T-cell (primary cell): ENCODE results near the gene PROSER1. TPM values are rescaled to one million over a fixed set of nuclear protein-coding genes. Genes with fewer than 3 reads are reported as not detected.
"Not testable (repeated sequence)": the region's sequence is repeated elsewhere in the genome, so short reads cannot be mapped to it uniquely, and the experiment has no call there.

Experiments
- ATAC-seq, 4 experiments: fragments of 200-7000 bp in 3 of 4; fragments of 150-1000 bp in 1 of 4; cut with Tn5 transposase; replicated peaks in 1 of 4; 1 replicate in 3 of 4; 2 replicates in 1 of 4; pipeline ENCODE4 v1.10.0; 2021; ENCODE audit warnings: moderate library complexity in 3 of 4, mild to moderate bottlenecking in 2 of 4, moderate number of reproducible peaks in 1 of 4
- CTCF ChIA-PET, 2 donors: fragments of 300-600 bp; sonication (Branson Sonifier 250); formaldehyde crosslinking; loops; one replicate each; lab custom pipeline; 2022; ENCODE audit warnings: antibody characterized with exemption in 2 of 2; lab: Charles Lee
- POLR2A ChIA-PET, 2 donors: fragments of 300-600 bp; sonication (Branson Sonifier 250); formaldehyde crosslinking; loops; one replicate each; lab custom pipeline; 2022; ENCODE audit warnings: antibody characterized with exemption in 2 of 2; lab: Charles Lee
- DNase-seq, 35 experiments: peaks; one replicate each; pipeline versions ENCODE4 v3.0.0 to v3.0.0-alpha.2; 2013 to 2023
- H3K27ac ChIP-seq: one replicate; pipeline ENCODE4 v1.5.1; 2013; ENCODE audit warnings: low read length
- H3K27me3 ChIP-seq, 2 experiments: replicated peaks in 1 of 2; 1 replicate in 1 of 2; 2 replicates in 1 of 2; pipeline versions ENCODE4 v1.6.1 to v1.7.0; 2013; ENCODE audit warnings: low read length in 1 of 2, mixed read lengths in 1 of 2; ENCODE audit not compliant: control insufficient read depth in 2 of 2, insufficient read depth in 2 of 2; ENCODE audit errors: extremely low read depth in 1 of 2
- H3K36me3 ChIP-seq, 2 donors: 1 replicate in 1 of 2; 2 replicates in 1 of 2; pipeline versions ENCODE4 v1.6.1 to v1.7.0; 2013; ENCODE audit warnings: low read length in 1 of 2; ENCODE audit not compliant: control insufficient read depth in 2 of 2, insufficient read depth in 1 of 2; ENCODE audit errors: extremely low read depth in 1 of 2
- H3K4me1 ChIP-seq, 2 experiments: 1 replicate in 1 of 2; 2 replicates in 1 of 2; pipeline versions ENCODE4 v1.6.1 to v1.7.0; 2013; ENCODE audit warnings: low read length in 2 of 2, mixed read lengths in 1 of 2; ENCODE audit not compliant: insufficient read depth in 2 of 2, control insufficient read depth in 1 of 2; ENCODE audit errors: extremely low read depth in 1 of 2
- H3K4me3 ChIP-seq, 2 donors: 1 replicate in 1 of 2; 2 replicates in 1 of 2; pipeline versions ENCODE4 v1.5.1 to v1.7.0; 2013; ENCODE audit warnings: mild to moderate bottlenecking in 2 of 2, low read length in 1 of 2, moderate library complexity in 1 of 2; ENCODE audit not compliant: control insufficient read depth in 1 of 2; ENCODE audit errors: extremely low read depth in 1 of 2
- H3K9me3 ChIP-seq: 2 replicates; pipeline ENCODE4 v1.7.0; 2013
- H3K27ac Mint-ChIP-seq, 2 donors: one replicate each; pipeline ENCODE4 v1.8.0; 2020 to 2021; ENCODE audit warnings: mild to moderate bottlenecking in 2 of 2, mixed read lengths in 2 of 2
- H3K27me3 Mint-ChIP-seq, 2 donors: one replicate each; pipeline ENCODE4 v1.8.0; 2021 to 2022; ENCODE audit warnings: mixed read lengths in 2 of 2
- H3K36me3 Mint-ChIP-seq: one replicate; pipeline ENCODE4 v1.8.0; 2021; ENCODE audit warnings: mixed read lengths
- H3K4me1 Mint-ChIP-seq, 3 donors: one replicate each; pipeline ENCODE4 v1.8.0; 2020 to 2022; ENCODE audit warnings: mixed read lengths in 3 of 3, mild to moderate bottlenecking in 1 of 3
- H3K4me3 Mint-ChIP-seq, 3 donors: one replicate each; pipeline ENCODE4 v1.8.0; 2020 to 2022; ENCODE audit warnings: mild to moderate bottlenecking in 3 of 3, mixed read lengths in 3 of 3, moderate library complexity in 3 of 3
- H3K9me3 Mint-ChIP-seq, 3 donors: one replicate each; pipeline ENCODE4 v1.8.0; 2020 to 2022; ENCODE audit warnings: mixed read lengths in 3 of 3
- WGBS: methylation state at CpG from one replicate; pipeline ENCODE4 v1.1.5; 2013; ENCODE audit warnings: missing lambda C conversion rate; ENCODE audit not compliant: insufficient coverage; 5-methylcytosine and 5-hydroxymethylcytosine counted together
- total RNA-seq, 35 experiments: library from RNA in 6 of 35; stranded (reverse) in 6 of 35; fragments of 120-200 nt in 1 of 35; gene quantifications; one replicate each; pipeline versions ENCODE4 v1.2.1 to v1.2.4 and lab custom pipeline; 2013 to 2026

The PROSER1 gene
- total RNA-seq (10 to 100 TPM; 40.1 to 50.7 (median 45.1) TPM), total RNA-seq (lab: John Stamatoyannopoulos, UW) (19.9 to 41.5 (median 24.6) reads per million in 29 experiments)
- 54.2 TPM for total RNA-seq (2013)

- DNase-seq, result peak; percentile 72 to 90 (median 80)
- 0% methylated on average over 21 of the region's 41 CpGs for WGBS
- Mint-ChIP-seq H3K9me3 (no peaks in the 10 kb centered on the region), H3K4me1 (peaks cover 60 to 69% (median 60%) of the 10 kb centered on the region in 3 donors), H3K27ac (peak within 1 kb of the TSS; percentile 93 to 99), H3K27me3 (no peaks in the 10 kb centered on the region), H3K36me3 (peaks cover 6% of the 10 kb centered on the region), H3K4me3 (peak within 1 kb of the TSS; percentile 90 to 92 (median 91))
- Histone ChIP-seq H3K36me3 (no peaks in the 10 kb centered on the region), H3K27me3 (no peaks in the 10 kb centered on the region), H3K9me3 (no peaks in the 10 kb centered on the region), H3K4me1 (peaks cover 15 to 25% of the 10 kb centered on the region in 2 experiments), H3K27ac (peak within 1 kb of the TSS; percentile 75), H3K4me3 (peak within 1 kb of the TSS; percentile 93 to 99)
- ChIA-PET CTCF (interaction anchor here in 1 of 2 donors (1.0 to 1.6 kb wide), 5 partner anchors 9 to 57 kb away, joined by 3 to 8 read pairs (median 4); no protein-coding TSS in a partner anchor), POLR2A (interaction anchor here in 1 of 2 donors (0.5 to 1.2 kb wide), 2 partner anchors 682 to 1834 kb away, joined by 3 to 15 read pairs; no protein-coding TSS in a partner anchor)
- ATAC-seq, result peak; percentile 80 to 87 (median 82)
These were observed at the start of gene PROSER1, which contains the start of gene NHLRC3 for GRCh38 chr13:39037880-39038568. PROSER1 (minus strand) TSS chr13:39038089; CDS start chr13:39037242, 847 bp downstream. NHLRC3 (plus strand) TSS chr13:39038456; CDS start chr13:39038640, 184 bp downstream.

- no CpG with 5 or more reads among the region's 1 CpG for WGBS
- H3K27ac Mint-ChIP-seq, H3K4me3 Mint-ChIP-seq, H3K9me3 ChIP-seq, CTCF ChIA-PET, H3K9me3 Mint-ChIP-seq, H3K27ac ChIP-seq, H3K36me3 Mint-ChIP-seq, H3K4me1 Mint-ChIP-seq, DNase-seq, H3K36me3 ChIP-seq, H3K4me3 ChIP-seq, H3K4me1 ChIP-seq, POLR2A ChIA-PET, H3K27me3 ChIP-seq, ATAC-seq: not testable (repeated sequence)
- H3K27me3 Mint-ChIP-seq, result peaks cover 6 to 11% of the 10 kb centered on the region in 2 donors
These were observed 48.5 kb upstream of the PROSER1 start for GRCh38 chr13:39086251-39086945.

- no peak for DNase-seq
- Histone ChIP-seq H3K36me3 (no peaks in the 10 kb centered on the region), H3K27me3 (peaks cover 0 to 18% of the 10 kb centered on the region in 2 experiments), H3K27ac (no peak overlapping the region), H3K4me3 (no peak overlapping the region), H3K4me1 (no peaks in the 10 kb centered on the region), H3K9me3 (no peaks in the 10 kb centered on the region)
- H3K4me3 Mint-ChIP-seq, result no peak overlapping the region
- H3K27ac Mint-ChIP-seq, result peak overlapping the region in 1 of 2 donors; percentile 11
- no peak for ATAC-seq
- peaks cover 0 to 13% (median 0%) of the 10 kb centered on the region in 3 donors for H3K9me3 Mint-ChIP-seq
- ChIA-PET CTCF (no interaction called here), POLR2A (no interaction called here)
- no peaks in the 10 kb centered on the region for H3K4me1 Mint-ChIP-seq
- H3K27me3 Mint-ChIP-seq, result peaks cover 37% of the 10 kb centered on the region in 2 donors
- 56% methylated on average over 3 of the region's 3 CpGs for WGBS
- H3K36me3 Mint-ChIP-seq, result no peaks in the 10 kb centered on the region
These were observed 36.1 kb upstream of the PROSER1 start for GRCh38 chr13:39073983-39074382.

- Mint-ChIP-seq H3K4me1 (no peaks in the 10 kb centered on the region), H3K27ac (no peak overlapping the region), H3K36me3 (no peaks in the 10 kb centered on the region), H3K9me3 (peaks cover 0 to 13% (median 0%) of the 10 kb centered on the region in 3 donors), H3K4me3 (no peak overlapping the region), H3K27me3 (peaks cover 37% of the 10 kb centered on the region in 2 donors)
- DNase-seq, result no peak
- no peaks in the 10 kb centered on the region for H3K4me1 ChIP-seq
- WGBS, result 71% methylated on average over 2 of the region's 2 CpGs
- peaks cover 0 to 18% of the 10 kb centered on the region in 2 experiments for H3K27me3 ChIP-seq
- H3K27ac ChIP-seq, result no peak overlapping the region
- POLR2A ChIA-PET, result no interaction called here
- no peak overlapping the region for H3K4me3 ChIP-seq
- ATAC-seq, result no peak
- no peaks in the 10 kb centered on the region for H3K9me3 ChIP-seq
- H3K36me3 ChIP-seq, result no peaks in the 10 kb centered on the region
- CTCF ChIA-PET, result interaction anchor here in 1 of 2 donors (0.5 kb wide), 1 partner anchor 70 kb away, joined by 3 read pairs; no protein-coding TSS in a partner anchor
These were observed 35.0 kb upstream of the PROSER1 start for GRCh38 chr13:39072842-39073241.

- Mint-ChIP-seq H3K4me1 (peaks cover 21 to 29% (median 26%) of the 10 kb centered on the region in 3 donors), H3K27me3 (no peaks in the 10 kb centered on the region), H3K27ac (no peak overlapping the region), H3K9me3 (peaks cover 0 to 7% (median 4%) of the 10 kb centered on the region in 3 donors), H3K36me3 (peaks cover 38% of the 10 kb centered on the region), H3K4me3 (no peak overlapping the region)
- Histone ChIP-seq H3K9me3 (no peaks in the 10 kb centered on the region), H3K4me3 (no peak overlapping the region), H3K27me3 (no peaks in the 10 kb centered on the region), H3K27ac (no peak overlapping the region), H3K4me1 (no peaks in the 10 kb centered on the region), H3K36me3 (no peaks in the 10 kb centered on the region)
- no peak for DNase-seq
- ChIA-PET CTCF (no interaction called here), POLR2A (no interaction called here)
- ATAC-seq, result no peak
- WGBS, result 100% methylated on average over 1 of the region's 4 CpGs
These were observed 24.1 kb upstream of the PROSER1 start for GRCh38 chr13:39062004-39062403.

- Mint-ChIP-seq H3K9me3 (peaks cover 3% of the 10 kb centered on the region in 3 donors), H3K4me3 (no peak overlapping the region), H3K27ac (no peak overlapping the region), H3K36me3 (peaks cover 35% of the 10 kb centered on the region), H3K4me1 (peaks cover 32 to 42% (median 35%) of the 10 kb centered on the region in 3 donors), H3K27me3 (no peaks in the 10 kb centered on the region)
- POLR2A ChIA-PET, result no interaction called here
- Histone ChIP-seq H3K27me3 (no peaks in the 10 kb centered on the region), H3K27ac (no peak overlapping the region), H3K9me3 (no peaks in the 10 kb centered on the region), H3K4me1 (no peaks in the 10 kb centered on the region), H3K4me3 (no peak overlapping the region), H3K36me3 (peaks cover 0 to 3% of the 10 kb centered on the region in 2 donors)
- DNase-seq, result no peak
- ATAC-seq, result no peak
- CTCF ChIA-PET, result interaction anchor here in 1 of 2 donors (0.7 kb wide), 1 partner anchor 35 kb away, joined by 11 read pairs; no protein-coding TSS in a partner anchor
These were observed 20.2 kb upstream of the PROSER1 start for GRCh38 chr13:39058040-39058439.
